ENCODE measurements around the gene PTCRA.

DNA sequence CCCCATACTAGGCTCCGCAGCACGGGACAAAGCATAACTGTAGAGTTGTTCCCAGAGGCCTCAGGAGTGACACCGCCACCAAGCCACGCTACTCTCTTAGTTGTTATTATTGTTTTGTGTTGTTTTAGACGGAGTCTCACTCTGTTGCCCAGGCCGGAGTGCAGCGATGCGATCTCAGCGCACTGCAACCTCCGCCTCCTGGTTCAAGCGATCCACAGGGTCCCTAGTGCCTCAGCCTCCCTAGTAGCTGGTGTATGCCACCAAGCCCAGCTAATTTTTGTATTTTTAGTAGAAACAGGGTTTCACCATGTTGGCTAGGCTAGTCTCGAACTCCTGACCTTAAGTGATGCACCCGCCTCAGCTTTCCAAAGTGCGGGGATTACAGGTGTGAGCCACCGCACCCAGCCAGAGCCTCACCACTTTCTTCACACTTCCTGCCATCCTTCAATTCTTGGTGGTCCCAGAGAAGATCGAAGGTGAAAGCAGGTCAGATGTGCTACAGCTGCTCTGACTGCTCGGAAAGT is 24.6 kb upstream of the PTCRA start:
- TF ChIP-seq, protein P1, sequence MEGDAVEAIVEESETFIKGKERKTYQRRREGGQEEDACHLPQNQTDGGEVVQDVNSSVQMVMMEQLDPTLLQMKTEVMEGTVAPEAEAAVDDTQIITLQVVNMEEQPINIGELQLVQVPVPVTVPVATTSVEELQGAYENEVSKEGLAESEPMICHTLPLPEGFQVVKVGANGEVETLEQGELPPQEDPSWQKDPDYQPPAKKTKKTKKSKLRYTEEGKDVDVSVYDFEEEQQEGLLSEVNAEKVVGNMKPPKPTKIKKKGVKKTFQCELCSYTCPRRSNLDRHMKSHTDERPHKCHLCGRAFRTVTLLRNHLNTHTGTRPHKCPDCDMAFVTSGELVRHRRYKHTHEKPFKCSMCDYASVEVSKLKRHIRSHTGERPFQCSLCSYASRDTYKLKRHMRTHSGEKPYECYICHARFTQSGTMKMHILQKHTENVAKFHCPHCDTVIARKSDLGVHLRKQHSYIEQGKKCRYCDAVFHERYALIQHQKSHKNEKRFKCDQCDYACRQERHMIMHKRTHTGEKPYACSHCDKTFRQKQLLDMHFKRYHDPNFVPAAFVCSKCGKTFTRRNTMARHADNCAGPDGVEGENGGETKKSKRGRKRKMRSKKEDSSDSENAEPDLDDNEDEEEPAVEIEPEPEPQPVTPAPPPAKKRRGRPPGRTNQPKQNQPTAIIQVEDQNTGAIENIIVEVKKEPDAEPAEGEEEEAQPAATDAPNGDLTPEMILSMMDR (conservative IDR thresholded peaks at IDR 0.05): no peak
- TF ChIP-seq ZFX (IDR thresholded peaks at IDR 0.05): no peak

Measured in C4-2B (cell line).